A673 (cell line): ENCODE measurements around the gene NDC1.

Experiments used
- CTCF ChIP-seq: fragments of 300-800, 200-600 bp; sonication (generic); conservative IDR thresholded peaks from 2 replicates; pipeline ENCODE4 v1.5.1; 2017; ENCODE audit warnings: low read depth, mild to moderate bottlenecking, antibody characterized with exemption, low read length, moderate library complexity, mixed read lengths
- EZH2 ChIP-seq: fragments of 200-600 bp; sonication (generic); IDR thresholded peaks from 2 replicates; pipeline ENCODE4 v1.6.1; 2017; ENCODE audit warnings: borderline replicate concordance, low read depth, mild to moderate bottlenecking, mixed read lengths, antibody characterized with exemption, low read length; ENCODE audit not compliant: poor library complexity, severe bottlenecking

GRCh38 chr1:53765657-53766056 is 72.4 kb downstream of the NDC1 start:
- TF ChIP-seq CTCF (no peak), EZH2 (no peak)
